Activated CD4-positive, alpha-beta memory T cell treated with anti-CD3 and anti-CD28 coated beads for 36 hours (primary cell): ENCODE results near the gene ARHGEF11. TPM values are rescaled to one million over a fixed set of nuclear protein-coding genes. Genes with fewer than 3 reads are reported as not detected.

Experiments used
- CTCF ChIA-PET: fragments of 350-600 bp; sonication (Branson Sonifier 250); formaldehyde crosslinking; loops from one replicate; lab custom pipeline; 2021; ENCODE audit warnings: antibody characterized with exemption, inconsistent platforms; lab: Charles Lee
- POLR2A ChIA-PET: fragments of 350-600 bp; sonication (Branson Sonifier 250); formaldehyde crosslinking; loops from one replicate; lab custom pipeline; 2021; ENCODE audit warnings: antibody characterized with exemption; lab: Charles Lee
- DNase-seq: peaks from one replicate; pipeline ENCODE4 v3.0.0-alpha.2; 2020
- H3K27ac Mint-ChIP-seq: one replicate; pipeline ENCODE4 v1.8.0; 2021; ENCODE audit warnings: mixed read lengths
- H3K27me3 Mint-ChIP-seq: one replicate; pipeline ENCODE4 v1.8.0; 2021; ENCODE audit warnings: mixed read lengths
- H3K36me3 Mint-ChIP-seq: one replicate; pipeline ENCODE4 v1.8.0; 2021; ENCODE audit warnings: mixed read lengths
- H3K4me1 Mint-ChIP-seq: one replicate; pipeline ENCODE4 v1.8.0; 2021; ENCODE audit warnings: low read depth, mixed read lengths
- H3K4me3 Mint-ChIP-seq: one replicate; pipeline ENCODE4 v1.8.0; 2021; ENCODE audit warnings: mild to moderate bottlenecking, mixed read lengths
- H3K9me3 Mint-ChIP-seq: one replicate; pipeline ENCODE4 v1.8.0; 2021; ENCODE audit warnings: mixed read lengths
- intact Hi-C: fragments of 100-400 bp; cut with micrococcal nuclease; formaldehyde crosslinking; loops from one replicate; pipeline ENCODE4 v1.15.1; 2023
- total RNA-seq, 2 experiments: library from RNA; stranded (reverse); gene quantifications; one replicate each; pipeline ENCODE4 v1.2.3, GENCODE V29; 2021

Gene ARHGEF11
- total RNA-seq, 2 experiments from 2014 or later, result 1.3 to 1.8 TPM

DNA sequence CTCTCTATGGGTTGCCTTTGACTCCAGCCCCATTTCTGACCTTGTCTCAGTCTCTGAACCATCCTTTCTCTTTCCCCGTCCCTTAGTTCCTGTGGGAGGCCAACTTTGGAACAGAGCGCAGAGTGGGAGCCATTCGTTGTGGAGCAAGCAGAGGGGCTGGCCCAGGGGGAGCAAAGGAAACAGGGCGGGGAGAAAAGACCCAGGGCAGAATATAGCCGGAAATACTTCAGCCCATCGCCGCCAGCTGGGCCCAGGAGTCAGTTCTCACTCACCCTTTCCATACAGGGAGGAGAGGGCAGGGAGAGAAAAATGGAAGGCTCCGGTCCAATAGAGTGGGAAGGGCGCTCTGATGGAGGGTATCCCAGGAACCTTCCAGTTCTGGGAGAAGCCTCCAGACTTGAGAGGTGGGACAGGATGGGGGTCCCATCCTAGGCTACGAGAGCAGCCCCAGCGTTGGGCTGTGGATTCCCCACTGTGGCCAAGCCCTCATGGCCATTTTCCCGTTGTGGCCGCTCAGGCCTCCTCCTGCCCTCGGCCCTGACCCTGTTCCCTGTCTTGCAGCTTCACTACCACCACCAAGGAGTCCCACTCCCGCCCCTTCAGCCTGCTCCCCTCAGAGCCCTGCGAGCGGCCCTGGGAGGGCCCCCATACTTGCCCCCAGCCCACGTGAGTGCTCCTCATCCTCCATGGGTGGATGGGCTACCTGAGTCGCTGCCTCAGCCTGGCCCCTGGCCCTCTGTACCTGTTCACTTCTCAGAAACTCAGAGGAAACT lies 141.2 kb downstream of the ARHGEF11 start:
- peaks cover 8% of the 10 kb centered on the region for H3K27me3 Mint-ChIP-seq
- ChIA-PET CTCF (no interaction called here), POLR2A (no interaction called here)
- H3K4me1 Mint-ChIP-seq, result peaks cover 2% of the 10 kb centered on the region
- H3K27ac Mint-ChIP-seq, result no peak overlapping the region
- intact Hi-C loops, result no loop called here
- no peaks in the 10 kb centered on the region for H3K9me3 Mint-ChIP-seq
- no peaks in the 10 kb centered on the region for H3K36me3 Mint-ChIP-seq
- DNase-seq, result no peak
- no peak overlapping the region for H3K4me3 Mint-ChIP-seq

DNA sequence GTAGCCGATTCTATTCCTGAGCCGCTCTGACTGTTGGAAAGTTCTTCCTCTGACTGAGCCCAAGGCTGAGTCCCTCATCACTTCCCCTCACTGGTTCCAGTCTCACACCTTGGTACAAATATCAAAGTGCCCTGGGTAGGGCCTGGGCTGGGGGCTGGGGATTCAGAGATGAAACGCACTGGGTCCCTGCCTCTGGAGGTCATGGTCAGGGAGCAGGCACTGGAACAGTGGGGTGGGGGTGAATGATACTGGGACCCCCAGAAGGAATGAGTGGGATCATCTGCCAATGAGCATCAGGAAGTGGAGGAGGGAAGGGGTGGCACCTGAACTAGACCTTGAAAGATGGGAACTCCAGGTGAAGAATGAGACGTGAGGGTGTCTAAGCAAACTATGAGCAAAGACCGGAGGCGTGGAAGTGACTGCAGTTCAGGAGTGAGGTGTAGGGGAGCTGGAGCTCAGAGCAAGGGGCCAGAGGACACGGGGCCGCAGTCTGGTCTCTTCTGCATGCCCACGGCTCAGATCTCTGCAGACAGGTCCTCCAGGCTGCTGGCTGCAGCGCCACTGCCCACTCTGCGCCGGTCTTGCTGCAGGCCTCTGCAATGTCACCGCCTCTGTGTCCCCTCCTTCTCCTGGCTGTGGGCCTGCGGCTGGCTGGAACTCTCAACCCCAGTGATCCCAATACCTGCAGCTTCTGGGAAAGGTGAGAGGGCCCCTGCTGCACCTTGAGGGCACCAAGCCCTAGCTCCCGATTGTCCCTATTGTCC lies 142.0 kb downstream of the ARHGEF11 start:
- Mint-ChIP-seq H3K9me3 (no peaks in the 10 kb centered on the region), H3K4me1 (peaks cover 2% of the 10 kb centered on the region), H3K4me3 (no peak overlapping the region), H3K36me3 (no peaks in the 10 kb centered on the region), H3K27me3 (peaks cover 15% of the 10 kb centered on the region), H3K27ac (no peak overlapping the region)
- intact Hi-C loops, result no loop called here
- no peak for DNase-seq
- CTCF ChIA-PET, result no interaction called here
- POLR2A ChIA-PET, result no interaction called here

DNA sequence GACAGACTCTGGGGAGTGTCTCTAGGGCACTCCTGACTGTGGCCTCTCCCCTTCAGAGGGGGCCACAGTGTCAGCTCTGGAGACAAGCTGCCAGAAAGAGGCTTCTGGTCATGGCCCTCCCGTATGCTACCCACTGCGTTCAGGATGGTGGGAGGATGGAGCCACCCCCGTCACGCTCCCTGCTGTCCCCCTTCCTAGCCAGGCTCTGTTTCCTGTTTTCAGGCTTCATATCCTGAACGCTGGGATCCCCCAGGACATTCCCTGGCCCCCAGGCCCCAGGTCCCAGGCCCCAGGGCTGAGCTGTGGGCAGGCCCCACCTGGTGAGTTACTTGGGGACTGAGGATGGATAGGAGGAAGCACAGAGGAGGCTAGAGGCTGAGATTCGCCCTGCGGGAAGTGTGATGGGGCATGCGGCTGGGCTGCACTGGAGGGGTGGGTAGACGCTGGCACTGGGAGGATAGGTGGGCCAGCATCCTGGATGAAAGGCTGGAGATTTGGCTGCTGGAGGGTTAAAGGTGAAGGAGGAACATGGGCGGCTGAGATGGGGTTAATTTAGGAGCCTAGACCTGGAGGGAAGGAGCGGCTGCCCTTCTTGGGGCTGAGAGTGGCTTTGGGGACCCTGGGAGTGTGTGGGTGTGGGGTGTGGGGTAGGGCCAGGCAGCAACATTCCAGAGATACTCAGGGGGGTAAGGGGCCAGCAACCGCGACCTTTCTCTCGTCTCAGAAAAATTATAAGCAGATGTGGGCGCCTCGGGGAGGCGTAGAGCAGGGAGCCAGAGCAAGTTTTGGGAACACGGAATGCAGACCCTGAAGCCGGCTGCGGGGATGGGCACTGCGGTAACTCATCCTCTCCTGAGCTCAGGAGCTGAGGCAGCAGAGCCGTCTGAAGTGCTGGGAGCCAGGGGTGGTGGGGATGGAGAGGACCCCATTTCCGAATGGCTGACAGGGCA lies 143.3 kb downstream of the ARHGEF11 start:
- no peak for DNase-seq
- POLR2A ChIA-PET, result no interaction called here
- Mint-ChIP-seq H3K4me3 (no peak overlapping the region), H3K27ac (no peak overlapping the region), H3K4me1 (peaks cover 4% of the 10 kb centered on the region), H3K27me3 (peaks cover 21% of the 10 kb centered on the region), H3K36me3 (no peaks in the 10 kb centered on the region), H3K9me3 (no peaks in the 10 kb centered on the region)
- intact Hi-C loops, result no loop called here
- CTCF ChIA-PET, result no interaction called here

DNA sequence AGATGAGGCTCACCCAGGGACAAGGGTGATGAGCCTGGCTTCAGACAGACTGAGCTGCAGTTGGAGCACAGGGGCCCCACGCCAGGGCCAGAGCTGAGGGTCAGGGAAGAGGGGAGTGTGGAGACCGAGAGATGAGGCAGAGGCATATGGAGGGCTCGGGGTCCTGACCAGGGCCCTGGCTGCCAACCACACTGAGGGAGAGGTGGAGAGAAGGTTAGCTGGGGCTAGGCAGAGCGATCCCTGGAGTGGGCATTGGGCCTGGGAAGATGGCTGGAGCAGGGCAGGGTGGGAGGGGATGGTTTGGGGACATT lies 144.0 kb downstream of the ARHGEF11 start:
- Mint-ChIP-seq H3K27ac (no peak overlapping the region), H3K27me3 (peaks cover 22% of the 10 kb centered on the region), H3K4me3 (no peak overlapping the region), H3K9me3 (no peaks in the 10 kb centered on the region), H3K4me1 (peaks cover 2% of the 10 kb centered on the region), H3K36me3 (no peaks in the 10 kb centered on the region)
- ChIA-PET POLR2A (no interaction called here), CTCF (interaction anchor here (0.7 kb wide), 1 partner anchor 10 kb away, joined by 3 read pairs; no protein-coding TSS in a partner anchor)
- intact Hi-C loops, result no loop called here
- DNase-seq, result no peak

DNA sequence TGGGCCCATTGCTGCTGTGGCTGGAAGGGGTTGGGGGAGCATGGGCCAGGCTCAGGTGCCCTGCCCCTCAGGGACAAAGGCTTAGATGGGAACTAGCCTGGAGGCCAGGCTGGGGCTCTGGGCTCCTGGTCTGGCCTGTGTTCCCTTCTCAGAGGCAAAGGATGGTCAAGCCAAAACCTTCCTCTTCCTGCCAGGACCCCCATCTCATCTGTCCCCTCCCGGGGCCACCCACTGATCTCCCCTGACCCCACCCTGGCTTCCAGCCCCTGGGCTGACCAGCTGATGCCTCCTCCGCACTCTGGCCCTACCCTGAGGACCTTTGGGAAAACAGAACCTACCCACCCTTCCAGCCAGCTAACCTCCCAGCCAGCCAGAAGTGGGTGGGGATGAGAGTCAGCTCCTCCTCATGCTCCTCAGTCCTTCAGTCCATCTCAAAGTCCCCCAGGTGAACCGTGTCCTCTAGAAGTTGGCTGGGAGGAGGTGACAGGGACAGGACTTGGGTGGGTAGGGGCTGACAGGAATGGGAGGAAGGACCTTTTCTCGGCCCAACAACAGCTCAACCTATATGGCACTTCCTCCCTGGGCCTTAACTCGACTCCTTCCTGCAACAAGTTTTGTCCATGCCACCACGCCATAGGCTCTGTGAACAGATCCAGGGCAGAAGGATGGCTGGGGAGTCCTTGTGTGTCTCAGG lies 144.5 kb downstream of the ARHGEF11 start:
- Mint-ChIP-seq H3K36me3 (no peaks in the 10 kb centered on the region), H3K4me3 (no peak overlapping the region), H3K9me3 (no peaks in the 10 kb centered on the region), H3K27ac (no peak overlapping the region), H3K27me3 (peaks cover 24% of the 10 kb centered on the region), H3K4me1 (peaks cover 2% of the 10 kb centered on the region)
- no peak for DNase-seq
- CTCF ChIA-PET, result interaction anchor here (0.7 to 1.3 kb wide), 2 partner anchors 11 to 27 kb away, joined by 3 to 8 read pairs; no protein-coding TSS in a partner anchor
- POLR2A ChIA-PET, result no interaction called here
- intact Hi-C loops, result no loop called here

- H3K27me3 Mint-ChIP-seq, result peaks cover 26% of the 10 kb centered on the region
- no peak for DNase-seq
- intact Hi-C loops, result loop anchor here (10.0 kb wide), 1 partner anchor 215 kb away; no protein-coding TSS in a partner anchor
- ChIA-PET POLR2A (interaction anchor here (1.0 kb wide), 1 partner anchor 13 kb away, joined by 3 read pairs; no protein-coding TSS in a partner anchor), CTCF (interaction anchor here (1.2 to 1.5 kb wide), 3 partner anchors 10 to 62 kb away, joined by 3 to 8 read pairs (median 3); no protein-coding TSS in a partner anchor)
- peaks cover 2% of the 10 kb centered on the region for H3K4me1 Mint-ChIP-seq
- no peaks in the 10 kb centered on the region for H3K36me3 Mint-ChIP-seq
- H3K27ac Mint-ChIP-seq, result no peak overlapping the region
- no peaks in the 10 kb centered on the region for H3K9me3 Mint-ChIP-seq
- no peak overlapping the region for H3K4me3 Mint-ChIP-seq
Observed at GRCh38 chr1:156899956-156900718, 145.4 kb downstream of the ARHGEF11 start.

DNA sequence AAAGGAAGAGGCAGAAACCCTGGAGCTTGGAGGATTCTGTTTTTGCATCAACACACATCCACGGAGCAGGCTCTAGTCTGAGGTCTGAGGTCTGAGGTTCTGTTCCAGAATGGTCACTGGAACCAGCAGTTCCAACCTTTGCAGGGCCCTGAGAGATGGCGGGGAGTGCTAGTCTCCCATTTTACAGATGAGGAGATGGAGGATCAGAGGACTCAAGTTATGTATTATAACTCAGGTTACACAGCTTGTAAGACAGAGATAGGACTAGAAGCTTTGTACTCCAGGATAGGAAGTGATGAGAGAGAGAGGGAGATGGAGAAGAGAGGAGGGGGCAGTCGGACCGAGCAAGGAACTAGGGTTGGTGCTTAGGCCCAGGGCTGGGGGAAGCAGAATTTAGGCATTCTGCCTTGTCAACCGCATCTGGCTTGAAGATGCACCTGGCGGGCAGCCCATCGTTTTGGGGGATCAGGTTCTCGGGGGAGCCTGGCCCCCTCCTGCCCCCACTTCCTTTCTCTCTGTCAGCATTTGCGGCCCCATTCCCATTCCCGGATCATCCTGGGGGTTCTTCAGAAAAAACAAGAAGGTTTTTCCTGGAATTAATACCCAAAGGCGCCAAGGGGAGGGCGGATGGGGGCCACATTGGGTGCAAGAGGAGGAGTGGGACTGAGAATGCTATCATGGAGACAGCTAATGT lies 146.4 kb downstream of the ARHGEF11 start:
- Mint-ChIP-seq H3K4me3 (no peak overlapping the region), H3K27me3 (peaks cover 32% of the 10 kb centered on the region), H3K27ac (no peak overlapping the region), H3K4me1 (peaks cover 2% of the 10 kb centered on the region), H3K9me3 (no peaks in the 10 kb centered on the region), H3K36me3 (no peaks in the 10 kb centered on the region)
- intact Hi-C loops, result loop anchor here (10.0 kb wide), 1 partner anchor 214 kb away; no protein-coding TSS in a partner anchor
- ChIA-PET CTCF (interaction anchor here (1.1 to 1.9 kb wide), 7 partner anchors 9 to 102 kb away, joined by 3 to 9 read pairs (median 3); no protein-coding TSS in a partner anchor), POLR2A (interaction anchor here (1.0 kb wide), 1 partner anchor 14 kb away, joined by 3 read pairs; no protein-coding TSS in a partner anchor)
- no peak for DNase-seq

DNA sequence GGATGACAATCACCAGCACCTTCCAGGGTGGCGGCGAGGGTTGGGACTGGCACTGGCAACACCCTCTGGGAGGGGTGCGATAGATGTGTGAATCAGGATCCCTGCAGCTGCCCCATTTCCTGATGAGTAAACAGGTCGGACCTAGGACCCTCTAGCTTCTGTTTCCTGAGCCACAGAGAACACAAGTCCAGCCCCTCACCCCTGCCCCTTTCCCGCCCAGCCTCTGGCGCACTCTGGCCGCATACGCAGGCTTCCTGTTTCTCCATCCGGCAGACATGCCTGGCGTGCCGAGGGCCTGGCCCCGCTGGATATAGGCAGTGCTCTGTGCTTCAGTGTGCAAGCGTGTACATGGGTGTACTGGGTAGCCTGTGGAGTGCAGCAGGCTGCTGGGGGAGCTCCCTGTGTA lies 147.4 kb downstream of the ARHGEF11 start:
- H3K9me3 Mint-ChIP-seq, result no peaks in the 10 kb centered on the region
- no peak overlapping the region for H3K4me3 Mint-ChIP-seq
- ChIA-PET CTCF (interaction anchor here (1.0 to 1.9 kb wide), 6 partner anchors 8 to 101 kb away, joined by 3 to 9 read pairs (median 4); no protein-coding TSS in a partner anchor), POLR2A (no interaction called here)
- peaks cover 4% of the 10 kb centered on the region for H3K4me1 Mint-ChIP-seq
- H3K27me3 Mint-ChIP-seq, result peaks cover 37% of the 10 kb centered on the region
- DNase-seq, result no peak
- H3K27ac Mint-ChIP-seq, result no peak overlapping the region
- intact Hi-C loops, result loop anchor here (10.0 kb wide), 1 partner anchor 213 kb away; no protein-coding TSS in a partner anchor
- H3K36me3 Mint-ChIP-seq, result no peaks in the 10 kb centered on the region

DNA sequence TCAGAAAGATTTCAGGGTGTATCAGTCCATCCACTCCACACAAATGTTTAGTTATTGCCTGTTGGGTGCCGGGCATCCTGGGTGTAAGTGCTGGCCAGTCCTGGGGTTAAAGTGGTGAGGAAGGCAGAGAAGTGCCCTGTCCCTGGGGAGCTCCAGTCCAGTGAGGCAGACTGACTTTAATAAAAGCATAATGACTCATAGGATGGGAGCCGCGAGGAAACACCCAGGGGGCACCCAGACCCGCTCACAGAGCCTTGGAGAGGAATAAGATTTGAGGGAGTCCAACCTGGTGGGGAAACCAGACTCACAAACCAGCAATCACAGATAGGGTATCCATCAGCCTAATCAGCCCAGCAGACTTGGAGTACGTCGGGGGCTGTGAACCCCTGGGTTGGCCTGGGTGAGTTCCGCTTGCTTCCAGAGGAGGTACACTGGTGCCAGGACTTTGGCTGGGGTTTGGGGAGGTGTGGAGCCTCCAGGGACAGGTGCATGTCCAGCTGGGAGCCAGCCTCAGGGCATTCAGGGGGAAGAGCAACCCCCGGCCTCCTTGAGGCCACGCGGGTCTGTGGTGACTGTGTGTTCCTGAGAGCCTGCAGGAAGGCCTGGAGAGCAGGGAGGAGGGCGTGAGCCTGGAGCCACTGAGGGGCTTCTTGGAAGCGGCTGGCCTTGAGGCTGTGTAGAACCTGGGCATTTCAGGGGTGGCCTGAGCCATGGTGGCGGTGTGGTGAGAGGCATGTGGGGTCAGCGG lies 148.3 kb downstream of the ARHGEF11 start:
- Mint-ChIP-seq H3K4me3 (no peak overlapping the region), H3K27me3 (peaks cover 41% of the 10 kb centered on the region), H3K27ac (no peak overlapping the region), H3K36me3 (no peaks in the 10 kb centered on the region), H3K9me3 (no peaks in the 10 kb centered on the region), H3K4me1 (peaks cover 6% of the 10 kb centered on the region)
- DNase-seq, result no peak
- POLR2A ChIA-PET, result no interaction called here
- intact Hi-C loops, result loop anchor here (10.0 kb wide), 1 partner anchor 212 kb away; no protein-coding TSS in a partner anchor
- CTCF ChIA-PET, result interaction anchor here (0.8 to 1.9 kb wide), 4 partner anchors 8 to 31 kb away, joined by 3 to 9 read pairs (median 3); no protein-coding TSS in a partner anchor
